Vagina (tissue), 2 donors: Measurements from ENCODE around the gene HFM1. TPM values are rescaled to one million over a fixed set of nuclear protein-coding genes. Genes with fewer than 3 reads are reported as not detected.

Experiments used
- DNase-seq, 2 donors: peaks; one replicate each; pipeline ENCODE4 v3.0.0-alpha.2; 2017; ENCODE audit errors: extremely low spot score in 2 of 2
- H3K27ac ChIP-seq: fragments of 200-600 bp; sonication (generic); one replicate; pipeline ENCODE4 v1.5.1; 2019
- H3K27me3 ChIP-seq: fragments of 200-600 bp; sonication (generic); one replicate; pipeline ENCODE4 v1.5.1; 2019
- H3K36me3 ChIP-seq, 2 donors: fragments of 200-600 bp; sonication (generic); one replicate each; pipeline ENCODE4 v1.5.1; 2017 to 2019
- H3K4me1 ChIP-seq: fragments of 200-600 bp; sonication (generic); one replicate; pipeline ENCODE4 v1.5.1; 2019
- H3K4me3 ChIP-seq, 2 donors: fragments of 200-600 bp; sonication (generic); 1 replicate in 1 of 2; 2 replicates in 1 of 2; pipeline ENCODE4 v1.5.1; 2016 to 2019
- H3K9me3 ChIP-seq: fragments of 200-600 bp; sonication (generic); one replicate; pipeline ENCODE4 v1.5.1; 2019
- CTCF ChIP-seq, 3 experiments: fragments of 450-650 bp in 2 of 3; fragments of 200-600 bp in 1 of 3; sonication (generic) in 1 of 3; IDR thresholded peaks; one replicate each; pipeline ENCODE4 v1.5.1; 2017 to 2019; ENCODE audit warnings: antibody characterized with exemption in 3 of 3, mild to moderate bottlenecking in 2 of 3, moderate library complexity in 2 of 3
- POLR2A ChIP-seq, 2 donors: fragments of 450-650 bp; IDR thresholded peaks; one replicate each; pipeline ENCODE4 v1.6.1; 2017; ENCODE audit warnings: antibody characterized with exemption in 2 of 2, mild to moderate bottlenecking in 2 of 2, moderate library complexity in 2 of 2
- POLR2AphosphoS5 ChIP-seq, 2 donors: sonication (generic); formaldehyde crosslinking; IDR thresholded peaks; one replicate each; pipeline ENCODE4 v1.9.0; 2017; ENCODE audit warnings: antibody characterized with exemption in 2 of 2, mild to moderate bottlenecking in 2 of 2, low read depth in 1 of 2; ENCODE audit not compliant: insufficient read depth in 1 of 2
- intact Hi-C: fragments of 100-400 bp; cut with DNase I; formaldehyde crosslinking; loops from one replicate; pipeline ENCODE4 v1.15.1; 2023
- small RNA-seq: library from RNA; depleted of rRNA; stranded (forward); fragments of <200 nt; gene quantifications from one replicate; pipeline ENCODE3, GENCODE V24; 2016
- total RNA-seq: library from RNA; depleted of rRNA; stranded (reverse); fragments of >200 nt; gene quantifications from one replicate; pipeline ENCODE4 v1.2.3, GENCODE V29; 2016

Gene HFM1
- total RNA-seq, 1 donor from 2014 or later = 9.3 TPM

DNA sequence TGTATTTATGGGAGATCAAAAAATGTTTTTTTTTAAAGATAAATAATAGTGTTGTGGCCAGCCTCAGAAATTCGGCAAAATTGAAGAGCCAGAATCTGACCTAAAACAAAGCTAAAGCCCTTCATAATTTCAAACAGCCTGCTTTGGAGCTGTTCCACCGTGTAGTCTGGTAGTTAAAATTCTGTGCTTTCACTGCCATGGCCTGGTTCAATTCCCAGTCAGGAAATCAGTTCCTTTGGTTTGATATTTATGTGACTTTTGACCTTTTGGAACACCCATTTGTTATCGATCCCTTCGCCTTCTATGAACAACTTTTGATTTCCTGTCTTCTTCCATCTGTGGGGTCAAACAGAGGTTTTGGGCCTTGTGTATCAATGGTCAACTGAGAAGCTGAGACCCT is 179.8 kb downstream of the HFM1 start:
- Histone ChIP-seq H3K27me3 (no peaks in the 10 kb centered on the region), H3K4me3 (no peak overlapping the region), H3K27ac (no peak overlapping the region), H3K36me3 (no peaks in the 10 kb centered on the region), H3K4me1 (no peaks in the 10 kb centered on the region), H3K9me3 (no peaks in the 10 kb centered on the region)
- no peak for DNase-seq
- intact Hi-C loops = no loop called here
- TF ChIP-seq CTCF (IDR thresholded peaks at IDR 0.05) = no peak
- TF ChIP-seq POLR2A (IDR thresholded peaks at IDR 0.05) = no peak
- TF ChIP-seq POLR2AphosphoS5 (IDR thresholded peaks at IDR 0.05; ENCODE audit: insufficient read depth in 1 of 2, low read depth in 1 of 2) = no peak

DNA sequence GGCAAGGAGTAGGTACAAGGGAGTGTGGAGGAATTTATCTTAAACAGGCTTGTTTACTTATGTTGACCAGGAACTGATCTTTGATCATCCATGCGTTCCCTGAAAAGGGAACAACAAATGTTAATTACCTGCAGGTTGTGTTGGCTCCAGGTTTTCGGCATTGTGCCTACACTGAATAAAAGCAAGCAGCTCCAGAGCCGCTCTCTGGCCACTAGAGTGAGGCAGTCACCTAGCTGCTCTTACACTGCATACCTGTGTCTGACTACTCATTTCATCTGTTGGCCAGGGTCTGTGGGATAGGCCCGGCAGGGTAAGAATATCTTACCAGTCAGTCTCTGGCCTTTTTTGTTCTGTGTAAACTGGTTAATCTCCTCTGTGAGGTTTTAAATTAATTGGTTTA is 183.6 kb downstream of the HFM1 start:
- intact Hi-C loops = no loop called here
- Histone ChIP-seq H3K4me1 (no peaks in the 10 kb centered on the region), H3K27ac (no peak overlapping the region), H3K36me3 (no peaks in the 10 kb centered on the region), H3K4me3 (no peak overlapping the region), H3K27me3 (no peaks in the 10 kb centered on the region), H3K9me3 (no peaks in the 10 kb centered on the region)
- TF ChIP-seq POLR2AphosphoS5 (IDR thresholded peaks at IDR 0.05; ENCODE audit: insufficient read depth in 1 of 2, low read depth in 1 of 2) = no peak
- no peak for TF ChIP-seq POLR2A (IDR thresholded peaks at IDR 0.05)
- TF ChIP-seq CTCF (IDR thresholded peaks at IDR 0.05) = no peak
- DNase-seq = no peak

- Histone ChIP-seq H3K4me3 (no peak overlapping the region), H3K9me3 (no peaks in the 10 kb centered on the region), H3K27me3 (no peaks in the 10 kb centered on the region), H3K27ac (no peak overlapping the region), H3K4me1 (no peaks in the 10 kb centered on the region), H3K36me3 (no peaks in the 10 kb centered on the region)
- TF ChIP-seq POLR2A (IDR thresholded peaks at IDR 0.05) = no peak
- TF ChIP-seq CTCF (IDR thresholded peaks at IDR 0.05) = no peak
- no peak for TF ChIP-seq POLR2AphosphoS5 (IDR thresholded peaks at IDR 0.05; ENCODE audit: insufficient read depth in 1 of 2, low read depth in 1 of 2)
- DNase-seq = no peak
- intact Hi-C loops = no loop called here
Observed at GRCh38 chr1:91217911-91218310, 186.7 kb downstream of the HFM1 start.

Small RNA genes within 50 kb of the gene (small RNA-seq; reads per million reads assigned to genes)
- gene RF00019 = not detected

Other genes starting within 250 kb of the HFM1 start
- gene CDC7, start 96.0 kb upstream of the HFM1 start, total RNA-seq = 3.4 TPM